K562 (cell line): ENCODE measurements around the gene RRP9. TPM values are rescaled to one million over a fixed set of nuclear protein-coding genes. Genes with fewer than 3 reads are reported as not detected.

Experiments used
- EP400 ChIP-seq: fragments of 450-650 bp; IDR thresholded peaks from 2 replicates; pipeline ENCODE4 v1.6.1; 2017; ENCODE audit warnings: antibody characterized with exemption, mild to moderate bottlenecking, moderate library complexity
- NR4A1 ChIP-seq, 2 experiments: fragments of 250-450 bp in 1 of 2; fragments of 450-650 bp in 1 of 2; sonication (Bioruptor Pico) in 1 of 2; IDR thresholded peaks; 2 replicates each; pipeline versions ENCODE4 v1.4.0 to v1.6.1; 2016 to 2020; ENCODE audit warnings: mild to moderate bottlenecking in 2 of 2, missing compliant biosample characterization in 1 of 2, missing genetic modification characterization in 1 of 2, moderate library complexity in 1 of 2
- SMAD4 ChIP-seq: fragments of 250-450 bp; sonication (Bioruptor Pico); conservative IDR thresholded peaks from 2 replicates; pipeline ENCODE4 v1.8.0; 2021; ENCODE audit warnings: inconsistent platforms, mild to moderate bottlenecking, moderate library complexity
- polyA plus RNA-seq, 8 experiments: library from polyadenylated mRNA; depleted of rRNA in 4 of 8; stranded (reverse) in 5 of 8; unstranded in 3 of 8; fragments of >200 nt; fragmentation: Nextera tagmentation in 2 of 8; fragmentation: Illumina TruSeq in 1 of 8; extraction: Ambion mirVana in 2 of 8; extraction: Trizol in 1 of 8; gene quantifications; 2 replicates each; pipeline versions ENCODE4 v1.2.1 to v1.2.3, GENCODE V29; 2011 to 2014; ENCODE audit warnings: inconsistent platforms in 1 of 8, missing spikeins in 1 of 8
- total RNA-seq, 7 experiments: library from RNA; depleted of rRNA in 6 of 7; stranded (reverse); fragments of >200 nt in 6 of 7; fragmentation: Illumina TruSeq in 2 of 7; extraction: Trizol in 2 of 7; gene quantifications; 2 replicates each; pipeline versions ENCODE4 v1.2.1 to v1.2.3, GENCODE V29; 2011 to 2021; ENCODE audit warnings: low replicate concordance in 1 of 7
- TF ChIP-seq, protein P1 (sequence below): fragments of 450-650 bp; IDR thresholded peaks from 2 replicates; pipeline ENCODE4 v1.6.1; 2016; ENCODE audit warnings: mild to moderate bottlenecking, moderate library complexity
- TF ChIP-seq, protein P2 (sequence below), 2 experiments: fragments of 250-450 bp in 1 of 2; fragments of 450-650 bp in 1 of 2; sonication (Bioruptor Pico) in 1 of 2; IDR thresholded peaks; 2 replicates each; pipeline versions ENCODE4 v1.6.1 to v1.8.0; 2016 to 2021; ENCODE audit warnings: mild to moderate bottlenecking in 2 of 2, moderate library complexity in 2 of 2, missing compliant biosample characterization in 1 of 2, missing genetic modification characterization in 1 of 2
- TF ChIP-seq, protein P3 (sequence below): sonication (generic); formaldehyde crosslinking; IDR thresholded peaks from 2 replicates; pipeline ENCODE4 v1.8.0; 2022; ENCODE audit warnings: mild to moderate bottlenecking, missing genetic modification reagents
- TF ChIP-seq, protein P4 (sequence below): sonication (generic); formaldehyde crosslinking; IDR thresholded peaks from 2 replicates; pipeline ENCODE4 v1.8.0; 2022; ENCODE audit warnings: missing genetic modification reagents, mild to moderate bottlenecking, moderate library complexity, borderline replicate concordance

RRP9 gene
- total and polyA plus RNA-seq, 9 of the 15 experiments (the other 6 are each of a cell fraction or from before 2014, with no cell fraction given), result 5.2 to 67.0 (median 45.9) TPM

DNA sequence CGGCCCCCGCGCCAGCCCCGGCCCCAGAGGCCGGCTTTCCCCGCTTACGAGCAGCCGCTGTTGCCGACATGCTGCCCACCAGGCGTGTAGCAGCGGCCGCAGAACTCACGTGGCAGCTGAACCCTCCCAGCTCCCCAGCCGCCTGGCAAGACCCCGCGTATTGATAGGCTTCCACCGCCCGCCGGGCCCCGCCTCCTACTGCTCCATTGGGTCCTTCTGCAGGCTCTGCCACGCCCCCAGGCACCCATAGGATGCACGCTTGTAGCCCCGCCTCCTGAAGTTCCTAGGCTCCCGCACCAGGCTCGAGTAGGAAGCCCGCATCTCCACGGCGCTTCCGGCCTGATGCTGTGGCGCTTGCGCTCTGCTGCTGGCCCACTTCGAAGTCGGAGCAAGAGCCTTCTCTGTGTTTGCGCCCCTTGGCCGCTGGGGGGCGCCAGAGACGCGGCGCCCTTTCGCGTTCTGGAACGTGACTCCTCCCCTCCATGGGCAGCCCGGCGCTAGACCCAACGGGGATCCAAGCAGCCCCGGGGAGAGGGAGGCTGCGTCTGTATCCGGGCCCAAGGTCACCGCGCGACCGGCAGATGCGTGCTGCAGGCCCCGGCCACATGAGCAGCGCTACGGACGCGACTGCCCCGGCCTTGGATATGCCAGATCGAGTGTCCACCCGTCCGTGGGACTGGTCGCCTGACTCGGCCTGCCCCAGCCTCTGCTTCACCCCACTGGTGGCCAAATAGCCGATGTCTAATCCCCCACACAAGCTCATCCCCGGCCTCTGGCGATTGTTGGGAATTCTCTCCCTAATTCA, at the start of gene RRP9, which contains the start of gene PARP3 (continued):
- TF ChIP-seq, protein P1, sequence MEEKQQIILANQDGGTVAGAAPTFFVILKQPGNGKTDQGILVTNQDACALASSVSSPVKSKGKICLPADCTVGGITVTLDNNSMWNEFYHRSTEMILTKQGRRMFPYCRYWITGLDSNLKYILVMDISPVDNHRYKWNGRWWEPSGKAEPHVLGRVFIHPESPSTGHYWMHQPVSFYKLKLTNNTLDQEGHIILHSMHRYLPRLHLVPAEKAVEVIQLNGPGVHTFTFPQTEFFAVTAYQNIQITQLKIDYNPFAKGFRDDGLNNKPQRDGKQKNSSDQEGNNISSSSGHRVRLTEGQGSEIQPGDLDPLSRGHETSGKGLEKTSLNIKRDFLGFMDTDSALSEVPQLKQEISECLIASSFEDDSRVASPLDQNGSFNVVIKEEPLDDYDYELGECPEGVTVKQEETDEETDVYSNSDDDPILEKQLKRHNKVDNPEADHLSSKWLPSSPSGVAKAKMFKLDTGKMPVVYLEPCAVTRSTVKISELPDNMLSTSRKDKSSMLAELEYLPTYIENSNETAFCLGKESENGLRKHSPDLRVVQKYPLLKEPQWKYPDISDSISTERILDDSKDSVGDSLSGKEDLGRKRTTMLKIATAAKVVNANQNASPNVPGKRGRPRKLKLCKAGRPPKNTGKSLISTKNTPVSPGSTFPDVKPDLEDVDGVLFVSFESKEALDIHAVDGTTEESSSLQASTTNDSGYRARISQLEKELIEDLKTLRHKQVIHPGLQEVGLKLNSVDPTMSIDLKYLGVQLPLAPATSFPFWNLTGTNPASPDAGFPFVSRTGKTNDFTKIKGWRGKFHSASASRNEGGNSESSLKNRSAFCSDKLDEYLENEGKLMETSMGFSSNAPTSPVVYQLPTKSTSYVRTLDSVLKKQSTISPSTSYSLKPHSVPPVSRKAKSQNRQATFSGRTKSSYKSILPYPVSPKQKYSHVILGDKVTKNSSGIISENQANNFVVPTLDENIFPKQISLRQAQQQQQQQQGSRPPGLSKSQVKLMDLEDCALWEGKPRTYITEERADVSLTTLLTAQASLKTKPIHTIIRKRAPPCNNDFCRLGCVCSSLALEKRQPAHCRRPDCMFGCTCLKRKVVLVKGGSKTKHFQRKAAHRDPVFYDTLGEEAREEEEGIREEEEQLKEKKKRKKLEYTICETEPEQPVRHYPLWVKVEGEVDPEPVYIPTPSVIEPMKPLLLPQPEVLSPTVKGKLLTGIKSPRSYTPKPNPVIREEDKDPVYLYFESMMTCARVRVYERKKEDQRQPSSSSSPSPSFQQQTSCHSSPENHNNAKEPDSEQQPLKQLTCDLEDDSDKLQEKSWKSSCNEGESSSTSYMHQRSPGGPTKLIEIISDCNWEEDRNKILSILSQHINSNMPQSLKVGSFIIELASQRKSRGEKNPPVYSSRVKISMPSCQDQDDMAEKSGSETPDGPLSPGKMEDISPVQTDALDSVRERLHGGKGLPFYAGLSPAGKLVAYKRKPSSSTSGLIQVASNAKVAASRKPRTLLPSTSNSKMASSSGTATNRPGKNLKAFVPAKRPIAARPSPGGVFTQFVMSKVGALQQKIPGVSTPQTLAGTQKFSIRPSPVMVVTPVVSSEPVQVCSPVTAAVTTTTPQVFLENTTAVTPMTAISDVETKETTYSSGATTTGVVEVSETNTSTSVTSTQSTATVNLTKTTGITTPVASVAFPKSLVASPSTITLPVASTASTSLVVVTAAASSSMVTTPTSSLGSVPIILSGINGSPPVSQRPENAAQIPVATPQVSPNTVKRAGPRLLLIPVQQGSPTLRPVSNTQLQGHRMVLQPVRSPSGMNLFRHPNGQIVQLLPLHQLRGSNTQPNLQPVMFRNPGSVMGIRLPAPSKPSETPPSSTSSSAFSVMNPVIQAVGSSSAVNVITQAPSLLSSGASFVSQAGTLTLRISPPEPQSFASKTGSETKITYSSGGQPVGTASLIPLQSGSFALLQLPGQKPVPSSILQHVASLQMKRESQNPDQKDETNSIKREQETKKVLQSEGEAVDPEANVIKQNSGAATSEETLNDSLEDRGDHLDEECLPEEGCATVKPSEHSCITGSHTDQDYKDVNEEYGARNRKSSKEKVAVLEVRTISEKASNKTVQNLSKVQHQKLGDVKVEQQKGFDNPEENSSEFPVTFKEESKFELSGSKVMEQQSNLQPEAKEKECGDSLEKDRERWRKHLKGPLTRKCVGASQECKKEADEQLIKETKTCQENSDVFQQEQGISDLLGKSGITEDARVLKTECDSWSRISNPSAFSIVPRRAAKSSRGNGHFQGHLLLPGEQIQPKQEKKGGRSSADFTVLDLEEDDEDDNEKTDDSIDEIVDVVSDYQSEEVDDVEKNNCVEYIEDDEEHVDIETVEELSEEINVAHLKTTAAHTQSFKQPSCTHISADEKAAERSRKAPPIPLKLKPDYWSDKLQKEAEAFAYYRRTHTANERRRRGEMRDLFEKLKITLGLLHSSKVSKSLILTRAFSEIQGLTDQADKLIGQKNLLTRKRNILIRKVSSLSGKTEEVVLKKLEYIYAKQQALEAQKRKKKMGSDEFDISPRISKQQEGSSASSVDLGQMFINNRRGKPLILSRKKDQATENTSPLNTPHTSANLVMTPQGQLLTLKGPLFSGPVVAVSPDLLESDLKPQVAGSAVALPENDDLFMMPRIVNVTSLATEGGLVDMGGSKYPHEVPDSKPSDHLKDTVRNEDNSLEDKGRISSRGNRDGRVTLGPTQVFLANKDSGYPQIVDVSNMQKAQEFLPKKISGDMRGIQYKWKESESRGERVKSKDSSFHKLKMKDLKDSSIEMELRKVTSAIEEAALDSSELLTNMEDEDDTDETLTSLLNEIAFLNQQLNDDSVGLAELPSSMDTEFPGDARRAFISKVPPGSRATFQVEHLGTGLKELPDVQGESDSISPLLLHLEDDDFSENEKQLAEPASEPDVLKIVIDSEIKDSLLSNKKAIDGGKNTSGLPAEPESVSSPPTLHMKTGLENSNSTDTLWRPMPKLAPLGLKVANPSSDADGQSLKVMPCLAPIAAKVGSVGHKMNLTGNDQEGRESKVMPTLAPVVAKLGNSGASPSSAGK, result peak; percentile 74
- TF ChIP-seq EP400 (peak; percentile 92), SMAD4 (peak; percentile 28; the same call in 1 of the 2 replicates), NR4A1 (CRISPR knock-in tag; IDR thresholded peaks at IDR 0.05) (no peak), NR4A1 (tag; IDR thresholded peaks at IDR 0.05) (0 out of 2 replicates have a peak, but pooled peaks have one; percentile 26)
- TF ChIP-seq, protein P2, sequence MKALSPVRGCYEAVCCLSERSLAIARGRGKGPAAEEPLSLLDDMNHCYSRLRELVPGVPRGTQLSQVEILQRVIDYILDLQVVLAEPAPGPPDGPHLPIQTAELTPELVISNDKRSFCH (CRISPR knock-in tag; IDR thresholded peaks at IDR 0.05), result no peak
- TF ChIP-seq, protein P2 (tag; IDR thresholded peaks at IDR 0.05), result no peak
- TF ChIP-seq, protein P3, sequence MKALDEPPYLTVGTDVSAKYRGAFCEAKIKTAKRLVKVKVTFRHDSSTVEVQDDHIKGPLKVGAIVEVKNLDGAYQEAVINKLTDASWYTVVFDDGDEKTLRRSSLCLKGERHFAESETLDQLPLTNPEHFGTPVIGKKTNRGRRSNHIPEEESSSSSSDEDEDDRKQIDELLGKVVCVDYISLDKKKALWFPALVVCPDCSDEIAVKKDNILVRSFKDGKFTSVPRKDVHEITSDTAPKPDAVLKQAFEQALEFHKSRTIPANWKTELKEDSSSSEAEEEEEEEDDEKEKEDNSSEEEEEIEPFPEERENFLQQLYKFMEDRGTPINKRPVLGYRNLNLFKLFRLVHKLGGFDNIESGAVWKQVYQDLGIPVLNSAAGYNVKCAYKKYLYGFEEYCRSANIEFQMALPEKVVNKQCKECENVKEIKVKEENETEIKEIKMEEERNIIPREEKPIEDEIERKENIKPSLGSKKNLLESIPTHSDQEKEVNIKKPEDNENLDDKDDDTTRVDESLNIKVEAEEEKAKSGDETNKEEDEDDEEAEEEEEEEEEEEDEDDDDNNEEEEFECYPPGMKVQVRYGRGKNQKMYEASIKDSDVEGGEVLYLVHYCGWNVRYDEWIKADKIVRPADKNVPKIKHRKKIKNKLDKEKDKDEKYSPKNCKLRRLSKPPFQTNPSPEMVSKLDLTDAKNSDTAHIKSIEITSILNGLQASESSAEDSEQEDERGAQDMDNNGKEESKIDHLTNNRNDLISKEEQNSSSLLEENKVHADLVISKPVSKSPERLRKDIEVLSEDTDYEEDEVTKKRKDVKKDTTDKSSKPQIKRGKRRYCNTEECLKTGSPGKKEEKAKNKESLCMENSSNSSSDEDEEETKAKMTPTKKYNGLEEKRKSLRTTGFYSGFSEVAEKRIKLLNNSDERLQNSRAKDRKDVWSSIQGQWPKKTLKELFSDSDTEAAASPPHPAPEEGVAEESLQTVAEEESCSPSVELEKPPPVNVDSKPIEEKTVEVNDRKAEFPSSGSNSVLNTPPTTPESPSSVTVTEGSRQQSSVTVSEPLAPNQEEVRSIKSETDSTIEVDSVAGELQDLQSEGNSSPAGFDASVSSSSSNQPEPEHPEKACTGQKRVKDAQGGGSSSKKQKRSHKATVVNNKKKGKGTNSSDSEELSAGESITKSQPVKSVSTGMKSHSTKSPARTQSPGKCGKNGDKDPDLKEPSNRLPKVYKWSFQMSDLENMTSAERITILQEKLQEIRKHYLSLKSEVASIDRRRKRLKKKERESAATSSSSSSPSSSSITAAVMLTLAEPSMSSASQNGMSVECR, result peak; percentile 80
- TF ChIP-seq, protein P4, sequence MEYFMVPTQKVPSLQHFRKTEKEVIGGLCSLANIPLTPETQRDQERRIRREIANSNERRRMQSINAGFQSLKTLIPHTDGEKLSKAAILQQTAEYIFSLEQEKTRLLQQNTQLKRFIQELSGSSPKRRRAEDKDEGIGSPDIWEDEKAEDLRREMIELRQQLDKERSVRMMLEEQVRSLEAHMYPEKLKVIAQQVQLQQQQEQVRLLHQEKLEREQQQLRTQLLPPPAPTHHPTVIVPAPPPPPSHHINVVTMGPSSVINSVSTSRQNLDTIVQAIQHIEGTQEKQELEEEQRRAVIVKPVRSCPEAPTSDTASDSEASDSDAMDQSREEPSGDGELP (CRISPR knock-in tag), result peak; percentile 84; the same call in 1 of the 2 replicates
